WTC11 (cell line): ENCODE results near the gene FNDC3B. TPM values are rescaled to one million over a fixed set of nuclear protein-coding genes. Genes with fewer than 3 reads are reported as not detected.

ENCODE experiments used
- ATAC-seq: fragments of 200-7000 bp; cut with Tn5 transposase; 2 replicates; pipeline ENCODE4 v1.10.0; 2021; ENCODE audit warnings: mild to moderate bottlenecking, moderate library complexity
- CTCF ChIA-PET: fragments of 300-600 bp; sonication (Branson Sonifier 250); formaldehyde crosslinking; loops from one replicate; lab custom pipeline; 2021; ENCODE audit warnings: antibody characterized with exemption; lab: Charles Lee
- POLR2A ChIA-PET: fragments of 350-600 bp; sonication (Branson Sonifier 250); formaldehyde crosslinking; loops from one replicate; lab custom pipeline; 2021; ENCODE audit warnings: antibody characterized with exemption; lab: Charles Lee
- DNase-seq: peaks from one replicate; pipeline ENCODE4 v3.0.0; 2021; ENCODE audit warnings: low spot score
- H3K27ac Mint-ChIP-seq: 2 replicates; pipeline ENCODE4 v1.8.0; 2021; ENCODE audit warnings: mixed read lengths
- H3K27me3 Mint-ChIP-seq: 2 replicates; pipeline ENCODE4 v1.8.0; 2021; ENCODE audit warnings: low read depth, mild to moderate bottlenecking, moderate library complexity, mixed read lengths
- H3K36me3 Mint-ChIP-seq: 2 replicates; pipeline ENCODE4 v1.8.0; 2021; ENCODE audit warnings: mixed read lengths
- H3K4me1 Mint-ChIP-seq: 2 replicates; pipeline ENCODE4 v1.8.0; 2022; ENCODE audit warnings: mixed read lengths
- H3K4me3 Mint-ChIP-seq: 2 replicates; pipeline ENCODE4 v1.8.0; 2021; ENCODE audit warnings: mild to moderate bottlenecking, moderate library complexity, mixed read lengths
- H3K9me3 Mint-ChIP-seq: 2 replicates; pipeline ENCODE4 v1.8.0; 2021; ENCODE audit warnings: mixed read lengths
- AR ChIP-seq: fragments of 250-450 bp; sonication (Bioruptor Pico); IDR thresholded peaks from 2 replicates; pipeline ENCODE4 v1.9.0; 2021; ENCODE audit warnings: mild to moderate bottlenecking
- ATF1 ChIP-seq: sonication (generic); formaldehyde crosslinking; IDR thresholded peaks from 2 replicates; pipeline ENCODE4 v1.8.1; 2023; ENCODE audit warnings: mild to moderate bottlenecking, moderate library complexity, missing genetic modification reagents
- ATF6 ChIP-seq: sonication (generic); formaldehyde crosslinking; IDR thresholded peaks from 2 replicates; pipeline ENCODE4 v1.8.1; 2023; ENCODE audit warnings: mild to moderate bottlenecking, missing genetic modification reagents
- EMX1 ChIP-seq: fragments of 250-450 bp; sonication (Bioruptor Pico); IDR thresholded peaks from 2 replicates; pipeline ENCODE4 v1.8.0; 2021; ENCODE audit warnings: mild to moderate bottlenecking
- GRHL2 ChIP-seq: fragments of 250-450 bp; sonication (Bioruptor Pico); IDR thresholded peaks from 2 replicates; pipeline ENCODE4 v1.8.0; 2022; ENCODE audit warnings: mild to moderate bottlenecking, moderate library complexity; ENCODE audit not compliant: insufficient replicate concordance, severe bottlenecking
- MAX ChIP-seq: sonication (generic); formaldehyde crosslinking; IDR thresholded peaks from 2 replicates; pipeline ENCODE4 v1.8.0; 2022; ENCODE audit warnings: mild to moderate bottlenecking, missing genetic modification reagents
- MXD4 ChIP-seq: fragments of 250-450 bp; sonication (Bioruptor Pico); IDR thresholded peaks from 2 replicates; pipeline ENCODE4 v1.8.0; 2021; ENCODE audit warnings: mild to moderate bottlenecking, moderate library complexity, borderline replicate concordance
- NFYB ChIP-seq: sonication (generic); formaldehyde crosslinking; conservative IDR thresholded peaks from 2 replicates; pipeline ENCODE4 v1.8.0; 2022; ENCODE audit warnings: low read depth, missing genetic modification reagents
- NR2C2 ChIP-seq: sonication (generic); formaldehyde crosslinking; IDR thresholded peaks from 2 replicates; pipeline ENCODE4 v1.8.0; 2022; ENCODE audit warnings: mild to moderate bottlenecking, missing genetic modification reagents
- PRRX2 ChIP-seq: fragments of 250-450 bp; sonication (Bioruptor Pico); IDR thresholded peaks from 2 replicates; pipeline ENCODE4 v1.8.0; 2021; ENCODE audit warnings: mild to moderate bottlenecking
- RORB ChIP-seq: fragments of 250-450 bp; sonication (Bioruptor Pico); IDR thresholded peaks from 2 replicates; pipeline ENCODE4 v1.9.0; 2021; ENCODE audit warnings: mild to moderate bottlenecking
- TCF7 ChIP-seq: sonication (generic); formaldehyde crosslinking; IDR thresholded peaks from 2 replicates; pipeline ENCODE4 v1.8.0; 2022; ENCODE audit warnings: mild to moderate bottlenecking, low read depth, missing genetic modification reagents, moderate library complexity
- ZNF121 ChIP-seq: sonication (generic); formaldehyde crosslinking; IDR thresholded peaks from 2 replicates; pipeline ENCODE4 v1.8.0; 2023; ENCODE audit warnings: missing genetic modification reagents
- ZNF281 ChIP-seq: sonication (generic); formaldehyde crosslinking; IDR thresholded peaks from 2 replicates; pipeline ENCODE4 v1.8.0; 2023; ENCODE audit warnings: mild to moderate bottlenecking, missing genetic modification reagents
- ZNF671 ChIP-seq: fragments of 250-450 bp; sonication (Bioruptor Pico); IDR thresholded peaks from 2 replicates; pipeline ENCODE4 v1.8.0; 2021; ENCODE audit warnings: mild to moderate bottlenecking
- total RNA-seq: library from RNA; stranded (reverse); gene quantifications from 3 replicates; pipeline ENCODE4 v1.2.3, GENCODE V29; 2021
- TF ChIP-seq, protein P1 (sequence below): fragments of 200-600 bp; IDR thresholded peaks from 2 replicates; pipeline ENCODE4 v1.8.0; 2022; ENCODE audit warnings: antibody characterized with exemption
- TF ChIP-seq, protein P2 (sequence below): sonication (generic); formaldehyde crosslinking; conservative IDR thresholded peaks from 2 replicates; pipeline ENCODE4 v1.8.1; 2022; ENCODE audit warnings: mild to moderate bottlenecking, missing genetic modification reagents
- TF ChIP-seq, protein P3 (sequence below): fragments of 250-450 bp; sonication (Bioruptor Pico); IDR thresholded peaks from 2 replicates; pipeline ENCODE4 v1.8.0; 2021; ENCODE audit warnings: mild to moderate bottlenecking

The FNDC3B gene
- total RNA-seq, 1 experiment from 2014 or later = 42.8 TPM

GRCh38 chr3:172290457-172290856, 251.1 kb downstream of the FNDC3B start:
- H3K4me1 Mint-ChIP-seq = peaks cover 18% of the 10 kb centered on the region
- no peak overlapping the region for H3K27ac Mint-ChIP-seq
- no peak for ATAC-seq
- POLR2A ChIA-PET = no interaction called here
- H3K36me3 Mint-ChIP-seq = peaks cover 24% of the 10 kb centered on the region
- no peak for DNase-seq
- no peaks in the 10 kb centered on the region for H3K9me3 Mint-ChIP-seq
- H3K27me3 Mint-ChIP-seq = no peaks in the 10 kb centered on the region
- no peak overlapping the region for H3K4me3 Mint-ChIP-seq
- CTCF ChIA-PET = no interaction called here
- TF ChIP-seq, protein P1, sequence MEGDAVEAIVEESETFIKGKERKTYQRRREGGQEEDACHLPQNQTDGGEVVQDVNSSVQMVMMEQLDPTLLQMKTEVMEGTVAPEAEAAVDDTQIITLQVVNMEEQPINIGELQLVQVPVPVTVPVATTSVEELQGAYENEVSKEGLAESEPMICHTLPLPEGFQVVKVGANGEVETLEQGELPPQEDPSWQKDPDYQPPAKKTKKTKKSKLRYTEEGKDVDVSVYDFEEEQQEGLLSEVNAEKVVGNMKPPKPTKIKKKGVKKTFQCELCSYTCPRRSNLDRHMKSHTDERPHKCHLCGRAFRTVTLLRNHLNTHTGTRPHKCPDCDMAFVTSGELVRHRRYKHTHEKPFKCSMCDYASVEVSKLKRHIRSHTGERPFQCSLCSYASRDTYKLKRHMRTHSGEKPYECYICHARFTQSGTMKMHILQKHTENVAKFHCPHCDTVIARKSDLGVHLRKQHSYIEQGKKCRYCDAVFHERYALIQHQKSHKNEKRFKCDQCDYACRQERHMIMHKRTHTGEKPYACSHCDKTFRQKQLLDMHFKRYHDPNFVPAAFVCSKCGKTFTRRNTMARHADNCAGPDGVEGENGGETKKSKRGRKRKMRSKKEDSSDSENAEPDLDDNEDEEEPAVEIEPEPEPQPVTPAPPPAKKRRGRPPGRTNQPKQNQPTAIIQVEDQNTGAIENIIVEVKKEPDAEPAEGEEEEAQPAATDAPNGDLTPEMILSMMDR = no peak
- TF ChIP-seq ATF1 (CRISPR knock-in tag) (no peak), MAX (no peak), RORB (CRISPR knock-in tag) (no peak), TCF7 (CRISPR knock-in tag) (no peak), ZNF121 (CRISPR knock-in tag) (no peak)

DNA sequence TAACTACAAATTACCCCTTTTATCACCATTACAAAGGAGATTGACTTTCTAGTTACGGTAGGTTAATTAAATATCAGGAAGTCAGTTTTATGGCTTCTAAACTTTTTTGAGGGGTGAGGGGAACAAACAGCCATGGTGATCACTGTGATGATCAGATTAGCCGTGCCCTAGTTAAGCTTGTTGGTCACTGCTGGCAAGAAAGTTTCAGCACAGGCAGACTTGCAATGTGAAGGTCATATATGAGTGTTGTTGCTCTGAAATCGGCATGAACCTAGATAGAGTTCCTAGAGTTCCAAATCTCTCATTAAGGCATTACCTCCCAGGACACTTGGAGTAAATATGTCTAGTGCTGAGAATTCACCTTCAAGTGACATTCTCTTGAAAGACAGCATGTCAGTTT, 252.3 kb downstream of the FNDC3B start:
- H3K27ac Mint-ChIP-seq = no peak overlapping the region; the same call in 1 of the 2 replicates
- DNase-seq (no peak), ATAC-seq (no peak)
- CTCF ChIA-PET = no interaction called here
- H3K27me3 Mint-ChIP-seq = no peaks in the 10 kb centered on the region
- H3K9me3 Mint-ChIP-seq = no peaks in the 10 kb centered on the region
- H3K4me3 Mint-ChIP-seq = no peak overlapping the region
- H3K36me3 Mint-ChIP-seq = peaks cover 31% of the 10 kb centered on the region
- TF ChIP-seq, protein P2, sequence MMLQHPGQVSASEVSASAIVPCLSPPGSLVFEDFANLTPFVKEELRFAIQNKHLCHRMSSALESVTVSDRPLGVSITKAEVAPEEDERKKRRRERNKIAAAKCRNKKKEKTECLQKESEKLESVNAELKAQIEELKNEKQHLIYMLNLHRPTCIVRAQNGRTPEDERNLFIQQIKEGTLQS = no peak
- TF ChIP-seq MXD4 (CRISPR knock-in tag) (no peak), GRHL2 (CRISPR knock-in tag) (no peak), ATF6 (no peak), NFYB (CRISPR knock-in tag) (no peak), PRRX2 (CRISPR knock-in tag) (no peak), ZNF671 (CRISPR knock-in tag) (no peak), EMX1 (no peak), NR2C2 (CRISPR knock-in tag) (no peak), MAX (no peak), AR (no peak), ZNF281 (no peak)
- TF ChIP-seq, protein P3, sequence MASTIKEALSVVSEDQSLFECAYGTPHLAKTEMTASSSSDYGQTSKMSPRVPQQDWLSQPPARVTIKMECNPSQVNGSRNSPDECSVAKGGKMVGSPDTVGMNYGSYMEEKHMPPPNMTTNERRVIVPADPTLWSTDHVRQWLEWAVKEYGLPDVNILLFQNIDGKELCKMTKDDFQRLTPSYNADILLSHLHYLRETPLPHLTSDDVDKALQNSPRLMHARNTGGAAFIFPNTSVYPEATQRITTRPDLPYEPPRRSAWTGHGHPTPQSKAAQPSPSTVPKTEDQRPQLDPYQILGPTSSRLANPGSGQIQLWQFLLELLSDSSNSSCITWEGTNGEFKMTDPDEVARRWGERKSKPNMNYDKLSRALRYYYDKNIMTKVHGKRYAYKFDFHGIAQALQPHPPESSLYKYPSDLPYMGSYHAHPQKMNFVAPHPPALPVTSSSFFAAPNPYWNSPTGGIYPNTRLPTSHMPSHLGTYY (CRISPR knock-in tag) = no peak
- POLR2A ChIA-PET = no interaction called here
- peaks cover 21% of the 10 kb centered on the region for H3K4me1 Mint-ChIP-seq
